ENCODE measurements around the gene PACSIN3. TPM values are rescaled to one million over a fixed set of nuclear protein-coding genes. Genes with fewer than 3 reads are reported as not detected.

Gene PACSIN3
- total and polyA plus RNA-seq, 2 of the 8 experiments (the other 6 are each of a cell fraction or from before 2014, with no cell fraction given), result 23.8 to 47.2 TPM

- TF ChIP-seq HDAC2 (IDR thresholded peaks at IDR 0.05; ENCODE audit: borderline replicate concordance in 1 of 2, low read depth in 2 of 2, low read length in 2 of 2) (no peak), CHD7 (IDR thresholded peaks at IDR 0.05; ENCODE audit: insufficient replicate concordance, low read length) (no peak), RFX5 (IDR thresholded peaks at IDR 0.05; ENCODE audit: borderline replicate concordance, low read depth, low read length) (no peak), ATF2 (IDR thresholded peaks at IDR 0.05; ENCODE audit: low read length) (no peak)
Measured at GRCh38 chr11:47147250-47147649, 39.0 kb downstream of the PACSIN3 start (continued).
